HEK293 (cell line): ENCODE results near the gene ITPKB.

Experiments used
- BCL11A ChIP-seq: fragments of 450-650 bp; formaldehyde crosslinking; IDR thresholded peaks from 2 replicates; pipeline ENCODE4 v1.5.1; 2016; ENCODE audit warnings: low read depth, missing biosample characterization, missing genetic modification characterization
- CTCF ChIP-seq: fragments of 450-650 bp; formaldehyde crosslinking; IDR thresholded peaks from 2 replicates; pipeline ENCODE4 v1.5.1; 2016; ENCODE audit warnings: missing biosample characterization, missing genetic modification characterization
- TCF7L2 ChIP-seq: IDR thresholded peaks from 2 replicates; pipeline ENCODE4 v1.6.1; 2011; ENCODE audit warnings: low read depth, mild to moderate bottlenecking, inconsistent platforms, low read length, moderate library complexity, borderline replicate concordance
- TRIM28 ChIP-seq: IDR thresholded peaks from 2 replicates; pipeline ENCODE4 v1.6.1; 2011; ENCODE audit warnings: low read length, control low read depth, borderline replicate concordance
- ZEB2 ChIP-seq: fragments of 450-650 bp; formaldehyde crosslinking; IDR thresholded peaks from 2 replicates; pipeline ENCODE4 v1.5.1; 2016; ENCODE audit warnings: missing biosample characterization, missing genetic modification characterization
- ZNF324 ChIP-seq: fragments of 450-650 bp; formaldehyde crosslinking; IDR thresholded peaks from 2 replicates; pipeline ENCODE4 v1.5.1; 2016; ENCODE audit warnings: missing biosample characterization, missing genetic modification characterization
- ZNF660 ChIP-seq: fragments of 450-650 bp; IDR thresholded peaks from 2 replicates; pipeline ENCODE4 v1.5.1; 2018; ENCODE audit warnings: missing biosample characterization, mild to moderate bottlenecking, missing genetic modification characterization

- TF ChIP-seq ZEB2: no peak
- no peak for TF ChIP-seq CTCF
- TF ChIP-seq ZNF660 (tag by site-specific recombination): no peak
- TF ChIP-seq BCL11A (tag by site-specific recombination): no peak
- TF ChIP-seq TRIM28: no peak
- TF ChIP-seq ZNF324 (tag by site-specific recombination): no peak
- TF ChIP-seq TCF7L2: no peak
These were observed 1.2 kb downstream of the ITPKB start for GRCh38 chr1:226737819-226738420.
